Stromal cell of bone marrow (primary cell): ENCODE data around the gene AGPAT4.
A peak's percentile ranks its signal among the peaks of the same experiment; 100 is the strongest.

Experiments used
- DNase-seq: peaks from one replicate; pipeline ENCODE4 v3.0.0-alpha.2; 2012; ENCODE audit warnings: low read depth

Gene AGPAT4

GRCh38 chr6:161166176-161166575 lies 107.7 kb downstream of the AGPAT4 start:
- no peak for DNase-seq

- DNase-seq, result no peak
These were observed 109.7 kb downstream of the AGPAT4 start for GRCh38 chr6:161164182-161164625.

GRCh38 chr6:161163466-161164181 lies 110.2 kb downstream of the AGPAT4 start:
- DNase-seq, result no peak

GRCh38 chr6:161162722-161163121 lies 111.1 kb downstream of the AGPAT4 start:
- no peak for DNase-seq

- peak; percentile 36 for DNase-seq
These were observed 111.8 kb downstream of the AGPAT4 start for GRCh38 chr6:161161889-161162624.

GRCh38 chr6:161161121-161161520 lies 112.7 kb downstream of the AGPAT4 start:
- DNase-seq, result no peak

- DNase-seq, result no peak
These were observed 119.0 kb downstream of the AGPAT4 start for GRCh38 chr6:161154796-161155335.

- no peak for DNase-seq
These were observed 120.1 kb downstream of the AGPAT4 start for GRCh38 chr6:161153725-161154124.

- DNase-seq, result no peak
These were observed 120.8 kb downstream of the AGPAT4 start for GRCh38 chr6:161152907-161153662.

GRCh38 chr6:161152527-161152862 lies 121.4 kb downstream of the AGPAT4 start:
- no peak for DNase-seq

- DNase-seq, result no peak
These were observed 122.0 kb downstream of the AGPAT4 start for GRCh38 chr6:161151660-161152526.

- no peak for DNase-seq
These were observed 122.7 kb downstream of the AGPAT4 start for GRCh38 chr6:161151059-161151645.

GRCh38 chr6:161150566-161150965 lies 123.3 kb downstream of the AGPAT4 start:
- no peak for DNase-seq

- no peak for DNase-seq
These were observed 123.7 kb downstream of the AGPAT4 start for GRCh38 chr6:161150136-161150535.

GRCh38 chr6:161143663-161144430 lies 130.0 kb downstream of the AGPAT4 start:
- DNase-seq, result no peak

GRCh38 chr6:161142957-161143296 lies 130.9 kb downstream of the AGPAT4 start:
- DNase-seq, result no peak

- no peak for DNase-seq
These were observed 132.7 kb downstream of the AGPAT4 start for GRCh38 chr6:161141173-161141572.

GRCh38 chr6:161140554-161140875 lies 133.3 kb downstream of the AGPAT4 start:
- no peak for DNase-seq

GRCh38 chr6:161139766-161140553 lies 133.9 kb downstream of the AGPAT4 start:
- no peak for DNase-seq

GRCh38 chr6:161139304-161139765 lies 134.5 kb downstream of the AGPAT4 start:
- no peak for DNase-seq
